GM18519 (cell line): ENCODE data around the gene CALM3.
"Not testable (repeated sequence)": the region's sequence is repeated elsewhere in the genome, so short reads cannot be mapped to it uniquely, and the experiment has no call there.

Source experiments
- ATAC-seq: cut with Tn5 transposase; IDR thresholded peaks from one replicate; pipeline ENCODE4 v1.9.1; 2021; ENCODE audit warnings: mild to moderate bottlenecking, moderate library complexity; ENCODE audit not compliant: unreplicated experiment, low FRiP score

CALM3 gene

DNA sequence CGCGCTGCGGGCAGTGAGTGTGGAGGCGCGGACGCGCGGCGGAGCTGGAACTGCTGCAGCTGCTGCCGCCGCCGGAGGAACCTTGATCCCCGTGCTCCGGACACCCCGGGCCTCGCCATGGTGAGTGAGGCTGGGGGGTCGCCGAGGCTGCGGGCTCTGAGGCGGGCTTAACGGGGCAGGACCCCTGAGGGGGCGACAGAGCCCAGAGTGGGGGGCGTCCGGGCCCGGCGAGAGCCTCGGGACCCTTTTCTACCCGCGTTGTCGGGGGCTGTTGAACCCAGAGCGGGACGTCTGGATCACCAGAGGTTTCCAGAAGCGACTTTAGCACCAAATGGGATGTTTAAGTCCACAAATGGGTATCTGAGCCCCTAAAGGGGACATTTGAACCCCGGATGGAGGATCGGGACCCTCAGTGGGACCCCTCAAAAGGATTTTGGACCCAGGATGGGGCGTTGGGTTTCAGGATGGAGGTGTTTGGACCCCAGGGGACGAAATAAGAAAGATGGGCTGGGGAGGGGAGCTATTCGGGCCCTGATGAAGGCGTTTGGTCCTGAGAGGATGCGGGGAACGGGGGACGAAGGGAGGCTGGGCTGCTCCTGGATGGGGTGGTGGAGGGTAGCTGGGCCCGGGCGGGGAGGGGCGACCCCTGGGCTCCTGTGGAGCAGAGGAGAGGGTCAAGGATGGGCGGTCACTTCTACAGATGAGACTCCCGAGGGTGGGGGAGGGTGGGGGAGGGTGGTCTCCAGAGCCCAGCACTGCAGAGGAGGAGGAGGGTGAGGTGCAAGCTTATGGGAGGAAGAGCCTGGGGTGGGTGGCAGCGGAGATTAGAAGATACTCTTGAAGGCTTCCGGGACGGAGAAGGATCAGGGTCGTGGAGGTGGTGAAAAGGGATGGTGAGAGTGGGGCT lies at the start of gene CALM3:
CALM3 (plus strand) TSS at position 13 of the 907 bp plus-strand sequence; CDS start at position 118, 105 bp downstream.
- no peak for ATAC-seq

GRCh38 chr19:46552891-46553290 lies 48.2 kb upstream of the CALM3 start:
- no peak for ATAC-seq

- no peak for ATAC-seq
Observed at GRCh38 chr19:46554161-46554560, 47.0 kb upstream of the CALM3 start.

- ATAC-seq = no peak
Observed at GRCh38 chr19:46555628-46556280, 45.4 kb upstream of the CALM3 start.

- not testable (repeated sequence) for ATAC-seq
Observed at GRCh38 chr19:46556471-46556870, 44.7 kb upstream of the CALM3 start.

- ATAC-seq = no peak
Observed at GRCh38 chr19:46559203-46559602, 41.9 kb upstream of the CALM3 start.

GRCh38 chr19:46559675-46560074 lies 41.5 kb upstream of the CALM3 start:
- not testable (repeated sequence) for ATAC-seq

GRCh38 chr19:46564701-46565100 lies 36.4 kb upstream of the CALM3 start:
- ATAC-seq = no peak

DNA sequence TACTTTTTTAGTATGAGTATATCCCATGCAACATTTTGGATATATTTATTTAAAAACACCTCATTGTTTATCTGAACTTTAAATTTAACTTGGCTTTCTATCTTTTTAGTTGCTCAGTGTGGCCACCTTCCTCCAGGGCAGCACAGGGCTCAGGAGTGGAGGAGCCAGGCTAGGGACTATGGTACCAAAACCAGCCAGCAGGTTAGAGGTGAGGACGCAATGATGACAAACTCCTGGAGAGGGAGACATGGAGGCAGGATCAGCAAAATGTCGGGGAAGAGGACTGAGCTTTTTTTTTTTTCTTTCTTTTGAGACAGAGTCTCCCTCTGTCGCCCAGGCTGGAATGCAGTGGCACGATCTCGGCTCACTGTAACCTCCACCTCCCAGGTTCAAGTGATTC lies 29.6 kb upstream of the CALM3 start:
- ATAC-seq = no peak

- no peak for ATAC-seq
Observed at GRCh38 chr19:46573679-46574498, 27.2 kb upstream of the CALM3 start.

GRCh38 chr19:46574533-46574932 lies 26.6 kb upstream of the CALM3 start:
- ATAC-seq = no peak

DNA sequence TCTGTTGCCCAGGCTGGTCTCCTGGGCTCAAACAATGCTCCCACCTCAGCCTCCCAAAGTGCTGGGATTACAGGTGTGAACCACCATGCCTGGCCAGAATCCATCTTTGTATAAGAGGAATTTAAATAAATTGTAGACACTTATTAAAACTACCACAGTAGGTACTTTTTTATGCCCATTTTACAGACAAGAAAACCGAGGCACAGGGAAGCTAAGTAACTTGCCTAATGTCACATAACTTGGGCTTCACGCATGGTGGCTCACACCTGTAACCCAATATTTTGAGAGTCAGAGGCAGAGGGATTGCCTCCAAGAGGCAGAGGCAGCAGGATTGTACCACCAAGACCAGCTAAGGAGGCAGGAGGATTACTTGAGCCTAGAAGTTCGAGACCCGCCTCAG lies 22.7 kb upstream of the CALM3 start:
- ATAC-seq = no peak

DNA sequence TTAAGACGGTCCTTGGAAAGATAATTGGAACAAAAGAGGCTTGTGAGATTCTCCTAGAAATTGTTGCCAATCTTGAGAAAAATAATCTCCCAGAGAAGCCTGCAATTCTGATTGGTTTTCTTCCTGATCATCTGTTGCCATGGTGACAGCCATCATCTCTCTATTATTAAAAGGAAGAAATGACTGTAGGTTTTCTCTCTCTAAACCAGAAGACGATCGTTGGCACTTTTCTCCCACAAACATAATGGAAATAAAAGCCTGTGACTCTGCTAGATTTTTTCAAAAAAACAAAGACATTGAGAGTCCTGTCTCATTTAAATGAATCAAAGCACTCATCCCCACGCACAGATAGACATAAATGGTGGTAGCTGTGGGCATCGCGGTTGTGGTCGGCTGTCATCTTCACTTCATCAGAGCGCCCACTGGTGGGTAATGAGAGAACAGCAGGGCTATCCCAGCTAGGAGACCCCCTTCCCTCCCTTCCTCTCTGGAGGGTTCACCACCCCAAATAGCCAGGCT lies 21.7 kb upstream of the CALM3 start:
- no peak for ATAC-seq

- no peak for ATAC-seq
Observed at GRCh38 chr19:46580247-46580646, 20.9 kb upstream of the CALM3 start.

GRCh38 chr19:46585539-46585938 lies 15.6 kb upstream of the CALM3 start:
- no peak for ATAC-seq

DNA sequence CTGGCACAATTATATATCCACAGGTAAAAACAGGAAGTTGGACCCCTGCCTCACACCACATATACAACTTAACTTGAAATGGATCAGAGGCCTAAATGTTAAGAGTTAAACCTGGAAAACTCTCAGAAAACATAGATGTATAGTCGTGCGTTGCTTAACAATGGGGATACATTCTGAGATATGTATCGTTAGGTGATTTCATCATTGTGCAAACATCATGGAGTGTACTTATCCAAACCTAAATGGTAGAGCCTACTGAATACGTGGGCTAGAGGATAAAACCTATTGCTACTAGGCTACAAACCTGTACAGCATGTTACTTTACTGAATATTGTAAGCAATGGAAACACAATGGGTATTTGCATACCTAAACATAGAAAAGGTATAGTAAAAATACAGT lies 14.8 kb upstream of the CALM3 start:
- no peak for ATAC-seq

DNA sequence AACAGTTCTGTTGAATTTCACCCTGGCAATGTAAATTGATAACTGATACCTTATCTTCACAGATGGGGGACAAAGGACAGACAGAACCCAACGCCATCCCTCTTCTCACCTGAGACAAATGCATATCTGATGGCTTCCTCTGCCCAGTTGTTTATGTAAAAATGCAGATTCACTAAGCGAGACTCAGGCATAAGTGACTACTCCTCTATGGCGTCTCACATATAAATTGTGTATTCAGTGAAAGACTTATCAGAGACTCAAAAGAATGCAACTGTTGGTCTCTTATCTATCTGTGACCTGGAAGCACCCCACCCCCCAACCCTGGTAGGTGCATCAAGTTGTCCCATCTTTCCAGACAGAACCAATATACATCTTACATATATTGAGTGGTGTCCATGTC lies 13.3 kb upstream of the CALM3 start:
- ATAC-seq = no peak

DNA sequence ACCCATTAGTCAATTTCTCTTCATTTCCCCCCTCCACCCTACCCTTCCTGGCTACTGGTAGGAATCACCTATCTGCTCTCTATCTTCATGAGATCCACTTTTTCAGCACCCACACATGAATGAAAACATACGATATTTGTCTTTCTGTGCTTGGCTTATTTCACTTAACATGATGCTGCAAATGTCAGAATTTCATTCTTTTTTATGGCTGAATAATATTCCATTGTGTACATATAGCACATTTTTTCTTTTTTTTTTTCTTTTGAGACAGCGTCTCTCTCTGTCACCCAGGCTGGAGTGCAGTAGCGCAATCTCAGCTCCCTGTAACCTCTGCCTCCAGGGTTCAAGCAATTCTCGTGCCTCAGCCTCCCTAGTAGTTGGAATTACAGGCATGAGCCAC lies 9.9 kb upstream of the CALM3 start:
- no peak for ATAC-seq

- no peak for ATAC-seq
Observed at GRCh38 chr19:46591870-46592269, 9.3 kb upstream of the CALM3 start.

DNA sequence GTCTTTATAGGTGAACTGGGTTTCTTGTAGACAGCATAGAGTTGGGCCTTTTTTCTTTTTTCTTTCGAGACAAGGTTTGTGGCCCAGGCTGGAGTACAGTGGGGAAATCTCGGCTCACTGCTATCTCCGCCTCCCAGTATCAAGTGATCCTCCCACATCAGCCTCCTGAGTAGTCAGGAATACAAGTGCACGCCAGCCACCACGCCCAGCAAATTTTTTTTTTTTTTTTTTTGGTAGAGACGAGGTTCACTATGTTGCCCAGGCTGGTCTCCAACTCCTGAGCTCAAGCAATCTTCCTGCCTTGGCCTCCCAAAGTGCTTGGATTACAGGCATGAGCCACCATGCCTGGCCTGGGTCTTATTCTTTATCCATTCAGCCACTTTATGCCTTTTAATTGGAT lies 5.1 kb upstream of the CALM3 start:
- no peak for ATAC-seq
